Measurements from ENCODE around the gene CMC2.
A peak's percentile ranks its signal among the peaks of the same experiment; 100 is the strongest.

The CMC2 gene

DNA sequence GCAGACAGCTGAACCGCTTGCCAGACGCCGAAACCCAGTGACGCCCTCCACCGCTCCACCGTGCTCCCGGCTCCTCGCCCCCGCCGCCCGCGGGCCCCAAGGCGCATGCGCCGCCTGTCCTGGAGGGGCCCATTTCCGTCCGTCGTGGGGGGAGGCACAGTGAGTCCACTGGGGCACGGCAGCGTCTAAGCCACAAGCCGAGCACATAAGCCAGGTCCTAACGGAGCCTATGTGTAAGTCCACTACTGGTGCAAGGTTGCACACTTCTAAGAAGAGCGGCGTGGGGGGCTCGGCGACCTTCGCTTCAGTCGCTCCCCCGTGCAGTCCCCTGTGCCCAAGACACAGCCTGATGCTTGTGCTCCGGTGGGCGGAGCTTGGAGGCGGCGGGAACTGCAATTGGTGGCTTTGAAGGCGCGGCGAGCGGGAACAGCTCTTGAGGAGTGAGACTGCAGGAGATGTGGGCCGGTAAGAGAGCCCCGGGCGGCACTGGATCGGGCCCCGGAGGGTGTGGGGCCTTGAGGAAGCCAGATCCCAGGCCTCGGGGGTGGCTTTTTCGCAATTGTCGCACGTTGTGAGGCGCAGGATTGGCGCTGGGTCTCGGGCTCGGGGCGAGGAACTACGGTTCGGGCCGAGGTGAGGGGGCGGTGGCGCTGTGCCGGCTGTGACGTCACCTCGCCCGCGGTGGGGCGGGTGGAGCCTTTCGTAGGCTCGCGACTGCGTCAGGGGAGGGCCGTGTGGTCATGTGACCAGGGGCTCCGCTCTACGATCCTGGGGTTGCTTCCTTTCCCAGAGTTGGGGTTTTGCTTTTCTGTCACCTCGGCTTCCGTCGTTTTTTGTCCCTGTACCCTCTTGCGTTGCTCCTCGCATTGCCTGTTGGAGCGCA is at the start of gene CMC2, which contains the start of gene CENPN:
TSS of gene CMC2 (minus strand) at position 73 of the 883 bp plus-strand sequence. CDS start 9,491 bp downstream, outside the sequence.
TSS of gene CENPN (plus strand) at position 402 of the 883 bp plus-strand sequence. CDS start 4,726 bp downstream, outside the sequence.
- peak; percentile 94 to 96 for DNase-seq (ENCODE audit: low read depth in 2 of 2)

DNA sequence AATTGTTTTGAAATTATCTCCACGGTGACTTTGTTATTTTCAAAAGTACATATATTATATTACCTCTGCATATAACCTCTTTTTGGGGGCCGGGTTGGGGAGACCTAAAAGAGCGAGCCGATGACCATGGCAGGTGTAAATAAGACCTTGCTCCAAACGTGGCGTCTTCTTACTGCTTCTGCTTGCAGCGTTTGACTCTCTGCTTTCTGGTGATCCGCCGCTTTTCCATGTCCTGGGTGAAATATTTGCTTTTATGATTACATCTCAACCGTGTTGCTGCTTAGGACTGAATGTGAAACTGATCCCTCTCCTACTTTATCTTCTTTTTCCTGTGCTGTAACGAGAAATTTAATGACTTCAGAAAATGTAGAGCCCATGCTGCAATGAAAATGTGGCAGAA is 47.1 kb upstream of the CMC2 start:
- DNase-seq (ENCODE audit: low read depth in 2 of 2), result no peak

DNA sequence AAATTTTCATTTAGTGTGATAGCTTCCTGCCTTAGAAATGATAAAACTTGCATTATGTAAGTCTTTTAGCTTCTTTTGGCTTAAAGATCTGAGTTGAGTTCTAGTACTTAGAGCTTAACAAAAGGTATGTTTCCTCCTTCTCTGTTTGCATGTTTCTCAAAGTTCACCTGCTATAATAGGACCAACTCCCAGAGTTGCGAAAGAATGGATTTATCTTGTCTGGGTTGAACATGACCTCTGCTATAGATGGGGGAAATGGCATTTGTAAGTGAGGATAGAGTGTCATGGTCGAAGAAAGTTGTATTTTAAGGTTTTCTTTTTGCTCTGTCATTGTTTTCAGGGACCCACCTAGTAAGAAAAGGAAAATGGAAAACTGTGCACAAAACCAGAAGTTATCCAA is 36.1 kb upstream of the CMC2 start:
- DNase-seq (ENCODE audit: low read depth in 2 of 2), result no peak

DNA sequence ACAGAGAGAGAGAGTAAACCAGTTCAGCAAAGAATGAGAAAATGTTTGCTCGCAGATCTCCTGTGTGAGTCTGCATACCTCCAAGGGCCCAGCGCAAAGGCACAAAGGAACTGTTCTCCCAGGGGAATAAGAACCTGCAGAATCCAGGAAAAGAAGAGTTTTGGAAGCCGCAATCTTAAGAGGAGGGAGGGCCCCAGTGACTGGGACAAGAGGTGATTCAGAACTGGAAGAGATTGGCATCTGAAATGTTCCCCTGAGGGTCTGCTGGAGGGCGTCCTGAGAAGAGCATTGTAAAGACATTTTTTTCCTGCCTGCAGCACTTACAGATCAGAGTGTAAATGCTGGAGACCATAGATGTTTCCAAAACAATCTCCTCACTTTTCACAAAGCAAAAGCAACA is 35.0 kb upstream of the CMC2 start:
- no peak for DNase-seq (ENCODE audit: low read depth in 2 of 2)

DNA sequence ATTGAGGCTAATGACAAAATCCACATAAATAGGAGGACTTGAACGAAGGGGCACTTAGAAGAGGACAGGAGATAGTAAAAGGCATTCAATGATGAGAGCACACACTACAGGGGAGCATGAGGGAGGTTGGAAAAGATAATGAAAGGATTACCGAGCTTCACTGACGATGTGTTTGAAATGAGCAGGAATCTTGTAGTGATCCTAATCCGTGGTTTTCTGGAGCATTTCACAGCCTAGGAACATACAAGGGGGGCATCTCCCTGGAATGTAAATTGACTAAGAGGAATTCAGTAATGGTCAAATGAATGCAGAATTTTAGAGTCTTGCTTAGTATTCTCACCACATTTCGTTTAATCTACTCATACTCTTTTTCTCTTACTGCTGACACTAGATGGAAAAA is 34.2 kb upstream of the CMC2 start:
- no peak for DNase-seq (ENCODE audit: low read depth in 2 of 2)

DNA sequence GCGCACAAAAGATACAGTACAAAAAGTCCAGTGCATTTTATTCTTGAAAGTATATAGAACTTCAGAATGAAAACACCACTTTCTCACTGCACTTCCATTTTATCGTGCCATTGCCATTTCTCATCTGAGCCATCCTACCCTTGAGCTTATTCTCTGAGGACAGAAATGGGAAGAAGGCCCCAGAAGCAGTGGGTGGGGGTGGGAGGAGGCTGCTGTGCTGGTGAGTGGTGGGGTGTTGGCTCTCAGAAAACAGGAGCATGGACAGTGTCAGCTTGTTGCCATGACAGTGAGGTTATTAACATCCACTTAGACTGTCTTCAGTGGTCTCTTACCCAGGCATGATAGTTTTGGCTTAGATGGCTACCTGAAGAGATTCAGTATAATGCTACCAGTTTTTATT is 33.4 kb upstream of the CMC2 start:
- no peak for DNase-seq (ENCODE audit: low read depth in 2 of 2)

DNA sequence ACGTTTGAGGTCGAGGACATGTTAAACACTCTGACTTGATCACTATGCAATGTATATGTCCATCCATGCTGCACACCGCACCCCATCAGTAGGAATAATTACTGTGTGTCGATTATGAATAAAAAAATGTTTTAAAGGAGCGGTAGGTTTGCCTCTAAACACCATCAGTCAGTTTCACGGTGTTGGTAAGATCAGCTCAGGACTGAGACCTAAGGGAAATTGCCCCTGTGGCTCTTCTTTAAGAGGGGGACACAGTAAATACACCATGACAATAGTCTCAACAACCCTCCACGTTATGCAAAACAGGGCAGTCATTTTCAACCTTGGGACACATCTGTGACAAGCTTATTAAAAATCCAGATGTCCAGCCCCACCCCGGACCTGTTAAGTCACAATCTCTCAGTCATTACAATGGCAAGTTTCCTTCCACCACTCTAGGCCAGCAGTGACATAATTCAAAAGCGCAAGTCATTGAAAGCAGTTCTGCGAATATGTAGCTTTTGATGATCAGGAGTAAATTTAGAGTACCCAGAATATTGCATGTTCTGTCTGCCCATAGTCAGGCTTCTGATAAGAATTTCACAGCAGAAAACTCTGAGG is 30.2 kb upstream of the CMC2 start:
- DNase-seq (ENCODE audit: low read depth in 2 of 2), result no peak

DNA sequence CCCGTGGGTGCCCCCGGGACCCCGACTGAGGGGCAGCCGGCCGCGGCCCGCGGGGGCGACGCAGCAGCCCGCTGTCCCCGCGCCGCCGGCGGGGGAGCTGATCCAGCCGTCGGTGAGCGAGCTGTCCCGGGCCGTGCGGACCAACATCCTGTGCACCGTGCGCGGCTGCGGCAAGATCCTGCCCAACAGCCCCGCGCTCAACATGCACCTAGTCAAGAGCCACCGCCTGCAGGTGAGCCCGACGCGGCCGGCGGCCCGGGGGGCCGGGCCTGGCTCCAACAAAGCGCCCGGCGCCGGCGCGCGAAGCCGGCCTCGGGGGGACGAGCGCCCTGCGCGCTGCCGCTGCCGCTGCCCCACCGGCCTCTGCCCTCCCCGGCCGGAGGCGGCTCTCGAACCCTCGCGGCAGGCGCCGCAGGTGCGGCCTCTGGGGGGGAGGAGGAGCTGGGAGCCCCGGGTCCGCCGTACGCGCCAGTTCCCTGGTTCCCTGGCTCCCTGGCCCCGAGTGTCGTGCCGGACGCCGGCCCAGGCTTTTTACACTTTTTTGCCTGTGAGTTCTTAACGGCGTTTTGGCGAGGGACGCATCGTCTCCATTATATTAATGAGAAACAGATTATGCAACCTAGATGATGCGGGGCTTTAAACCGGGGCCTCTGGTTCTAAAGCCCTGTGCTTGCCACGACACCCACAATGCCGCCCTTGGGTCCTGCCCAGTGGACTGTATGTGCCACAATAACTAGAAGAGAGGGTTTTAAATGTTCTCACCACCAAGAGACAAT is 29.5 kb upstream of the CMC2 start:
- DNase-seq (ENCODE audit: low read depth in 2 of 2), result no peak

DNA sequence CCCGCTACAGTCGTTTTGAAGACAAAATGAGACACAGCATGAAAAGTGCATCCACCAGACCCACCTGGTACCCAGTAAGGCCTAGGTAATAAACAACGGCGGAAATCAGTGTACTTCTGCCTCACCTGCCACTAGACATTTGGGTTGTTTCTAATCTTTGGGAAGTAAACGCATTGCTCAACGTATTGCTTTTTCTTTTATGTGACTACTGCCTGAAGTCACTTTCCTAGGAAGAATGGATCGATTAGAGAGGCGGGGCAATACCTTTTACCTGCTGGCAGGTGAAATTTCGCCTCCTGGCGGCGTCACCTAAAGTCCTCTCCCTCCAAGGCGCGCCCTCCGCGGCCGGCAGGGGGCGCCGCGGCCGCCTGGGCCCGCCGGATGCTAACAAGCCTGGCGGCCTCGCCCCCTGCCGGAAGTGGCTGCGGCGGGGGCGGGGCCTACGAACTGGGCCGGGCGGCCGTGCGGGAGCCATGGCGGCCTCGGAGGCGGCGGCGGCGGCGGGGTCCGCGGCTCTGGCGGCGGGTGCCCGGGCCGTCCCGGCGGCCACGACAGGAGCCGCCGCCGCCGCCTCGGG is 28.8 kb upstream of the CMC2 start, which contains the start of gene ATMIN:
TSS of gene ATMIN (plus strand) at position 445 of the 577 bp plus-strand sequence. CDS start at position 474, 29 bp downstream.
- peak; percentile 73 to 74 for DNase-seq (ENCODE audit: low read depth in 2 of 2)

DNA sequence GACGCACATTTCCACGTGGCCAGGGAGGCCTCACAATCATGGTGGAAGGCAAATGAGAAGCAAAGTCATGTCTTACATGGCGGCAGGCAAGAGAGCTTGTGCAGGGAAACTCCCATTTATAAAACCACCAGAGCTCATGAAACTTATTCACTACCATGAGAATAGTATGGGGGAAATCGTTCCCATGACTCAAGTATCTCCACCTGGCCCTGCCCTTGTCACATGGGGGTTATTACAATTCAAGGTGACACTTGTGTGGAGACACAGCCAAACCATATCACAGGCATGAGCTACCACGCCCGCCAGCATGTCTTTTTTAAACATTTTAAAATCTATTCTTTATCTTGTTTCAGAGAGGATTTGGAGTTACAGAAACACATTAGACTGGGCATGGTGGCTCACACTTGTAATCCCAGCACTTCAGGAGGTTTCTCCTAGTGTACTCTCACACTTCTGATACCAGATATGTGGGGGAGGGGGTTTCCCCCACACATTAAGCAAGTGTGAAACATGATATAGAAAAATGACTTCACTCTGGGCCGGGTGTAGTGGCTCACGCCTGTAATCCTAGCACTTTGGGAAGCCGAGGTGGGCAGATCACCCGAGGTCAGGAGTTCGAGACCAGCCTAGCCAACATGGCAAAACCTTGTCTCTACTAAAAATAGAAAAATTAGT is 23.4 kb upstream of the CMC2 start:
- no peak for DNase-seq (ENCODE audit: low read depth in 2 of 2)

DNA sequence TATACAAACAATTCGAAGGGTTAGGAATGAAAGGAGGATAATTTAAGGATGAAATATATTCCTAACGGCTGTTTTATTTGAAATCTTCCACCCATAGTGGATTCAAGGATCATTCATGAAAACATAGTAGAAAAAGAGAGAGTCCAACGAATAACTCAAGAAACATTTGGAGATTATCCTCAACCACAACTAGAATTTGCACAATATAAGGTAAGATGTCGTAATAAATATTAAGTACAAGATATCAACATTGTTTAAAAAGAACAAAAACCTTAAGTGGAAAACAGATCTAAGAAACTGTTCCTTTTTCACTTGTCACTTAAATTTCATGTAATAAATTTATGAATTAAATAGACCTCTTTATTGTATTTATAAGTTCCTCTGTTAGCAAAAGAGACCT is 19.7 kb upstream of the CMC2 start:
- no peak for DNase-seq (ENCODE audit: low read depth in 2 of 2)

DNA sequence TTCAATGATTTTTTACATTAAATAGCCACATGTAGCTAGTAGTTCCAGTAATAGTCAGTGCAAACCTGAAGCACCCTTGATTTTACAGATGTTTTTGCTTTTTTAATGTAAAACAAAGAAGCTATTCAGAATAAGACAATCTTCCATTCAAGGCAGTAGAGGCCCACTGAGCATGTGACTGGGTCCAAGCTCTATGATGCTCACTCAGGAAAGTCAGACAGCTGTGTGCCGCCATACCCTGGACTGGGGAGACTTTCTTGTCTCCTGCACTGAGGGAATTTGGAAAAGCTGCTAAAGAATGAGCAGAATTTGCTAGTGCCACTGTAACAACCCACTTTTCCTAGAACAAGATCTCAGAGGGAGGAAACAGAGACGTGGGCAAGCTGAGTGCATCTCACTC is 11.8 kb upstream of the CMC2 start:
- DNase-seq (ENCODE audit: low read depth in 2 of 2), result no peak

DNA sequence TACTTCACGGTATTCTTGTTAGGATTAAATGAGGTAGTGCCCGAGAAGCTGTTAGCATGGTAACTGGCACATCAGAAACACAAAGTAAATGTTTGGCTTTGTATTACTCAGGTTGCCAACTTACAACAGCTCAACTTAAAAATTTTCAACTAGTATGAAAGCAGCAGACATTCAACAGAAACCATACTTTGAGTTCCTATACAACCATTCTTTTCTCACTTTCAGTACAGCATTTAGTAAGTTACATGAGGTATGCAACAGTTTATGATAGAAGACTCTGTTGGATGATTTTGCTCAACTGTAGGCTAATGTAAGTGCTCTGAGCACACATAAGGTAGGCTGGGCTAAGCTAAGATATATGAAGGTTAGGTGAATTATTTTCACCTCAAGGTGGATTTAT is 8.0 kb upstream of the CMC2 start:
- DNase-seq (ENCODE audit: low read depth in 2 of 2), result no peak

DNA sequence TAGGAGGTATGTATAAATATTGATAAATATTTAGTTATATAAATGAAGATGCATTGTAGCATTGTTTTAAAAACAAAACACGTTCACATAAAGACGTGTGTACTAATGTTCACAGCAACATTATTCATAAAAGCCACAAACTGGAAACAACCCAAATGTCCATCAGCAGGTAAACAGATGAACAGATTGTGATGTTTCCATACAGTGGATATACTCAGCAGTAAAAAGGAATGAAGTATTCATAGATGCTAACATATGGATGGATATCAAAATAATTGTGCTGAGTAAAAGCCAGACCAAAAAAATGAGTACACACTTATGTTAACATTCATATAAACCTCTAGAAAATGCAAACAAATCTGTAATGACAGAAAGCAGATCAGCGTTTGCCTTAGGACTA is 6.3 kb upstream of the CMC2 start:
- no peak for DNase-seq (ENCODE audit: low read depth in 2 of 2)

DNA sequence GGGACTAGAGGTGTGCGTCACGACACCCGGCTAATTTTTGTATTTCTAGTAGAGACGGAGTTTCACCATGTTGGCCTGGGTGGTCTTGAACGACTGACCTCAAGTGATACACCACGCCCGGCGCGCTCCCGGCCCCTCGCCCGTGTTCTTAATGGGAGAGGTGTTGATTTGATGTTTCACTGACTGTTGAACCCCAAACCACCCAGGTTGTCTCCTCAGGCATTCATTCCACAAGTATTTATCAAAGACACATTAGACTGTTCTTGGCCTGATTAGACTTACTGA is 1.8 kb upstream of the CMC2 start:
- DNase-seq (ENCODE audit: low read depth in 2 of 2), result no peak

DNA sequence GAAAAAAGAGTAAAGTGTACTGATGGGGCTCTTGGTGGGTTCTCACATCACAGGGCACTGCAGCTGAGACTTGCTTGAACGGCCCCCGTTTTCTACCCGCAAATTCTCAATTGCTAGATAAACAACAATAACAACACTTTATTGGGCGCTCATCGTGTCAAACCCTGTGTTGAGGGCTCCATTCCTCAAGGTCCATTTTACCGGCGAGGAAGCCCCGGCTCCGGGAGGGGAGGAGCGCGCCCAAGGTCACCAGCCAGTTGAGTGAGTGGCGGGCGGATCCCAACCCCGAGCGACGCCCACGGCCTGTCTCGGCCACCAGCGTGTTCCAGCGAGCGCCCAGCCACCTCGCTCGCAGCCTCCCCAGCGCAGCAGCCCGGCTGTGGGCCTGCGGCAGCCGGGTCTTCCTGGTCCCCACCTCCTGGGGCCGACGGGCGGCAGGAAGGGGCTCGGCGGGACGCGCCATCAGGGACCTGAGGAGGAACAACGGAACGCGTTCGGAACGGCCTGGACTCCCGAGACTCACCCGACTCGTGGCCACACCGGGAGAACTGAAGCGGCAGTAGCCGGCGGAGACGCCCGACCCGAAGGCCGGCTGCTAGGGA is 373 bp downstream of the CMC2 start:
- peak; percentile 38 to 42 for DNase-seq (ENCODE audit: low read depth in 2 of 2)

DNA sequence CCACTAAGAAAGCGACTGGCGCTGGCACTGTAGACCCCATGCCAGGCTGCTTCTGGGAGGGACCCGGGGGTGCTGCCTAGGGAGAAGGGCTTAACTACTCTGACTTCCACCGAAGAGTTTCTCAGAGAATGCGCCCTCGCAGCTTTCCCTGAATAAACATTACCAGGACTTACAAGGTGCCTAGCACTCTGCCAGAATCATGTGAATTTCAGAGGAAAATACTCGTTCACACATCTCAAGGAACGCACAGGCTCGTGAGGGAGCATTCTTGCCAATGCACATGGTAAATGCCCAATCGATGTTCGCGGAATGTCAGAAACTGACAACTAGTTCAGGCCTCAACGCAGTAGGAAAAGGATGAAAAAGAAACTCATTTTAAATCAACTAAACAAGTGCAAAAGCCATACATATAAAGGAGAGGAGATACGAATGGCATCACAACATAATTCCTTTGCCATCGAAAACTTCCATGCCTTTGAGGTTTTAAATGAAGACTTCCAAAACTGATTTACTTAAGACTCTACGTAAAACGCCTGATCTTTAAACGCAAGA is 999 bp downstream of the CMC2 start:
- DNase-seq (ENCODE audit: low read depth in 2 of 2), result no peak

DNA sequence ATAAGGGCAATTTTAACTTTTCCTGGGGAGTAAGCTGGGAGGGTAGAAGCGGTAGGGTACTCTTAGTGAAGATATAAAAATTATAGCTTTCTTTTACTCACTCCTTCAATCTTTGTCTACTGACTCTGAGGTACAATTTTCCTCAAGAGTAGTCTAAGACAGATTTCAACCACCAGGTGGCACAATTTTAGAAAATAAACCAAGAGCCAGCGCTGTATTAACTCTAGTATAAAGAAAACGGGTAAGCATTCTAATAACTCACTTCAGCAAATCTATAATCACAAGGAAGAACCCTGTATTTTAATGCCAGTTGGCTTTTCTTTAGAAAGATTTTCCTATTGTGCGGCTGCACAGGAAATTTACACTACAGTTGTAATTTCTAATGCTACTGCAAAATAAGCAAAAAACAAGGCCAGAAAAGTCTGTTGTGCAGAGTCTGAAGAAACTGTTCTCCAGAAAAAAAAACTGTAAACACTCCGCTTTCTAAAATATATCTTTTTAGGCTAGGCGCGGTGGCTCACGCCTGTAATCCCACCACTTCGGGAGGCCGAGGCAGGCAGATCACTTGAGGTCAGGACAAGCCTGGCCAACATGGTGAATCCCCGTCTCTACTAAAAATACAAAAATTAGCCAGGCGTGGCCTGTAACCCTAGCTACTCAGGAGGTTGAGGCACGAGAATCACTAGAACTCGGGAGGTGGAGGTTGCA is 1.9 kb downstream of the CMC2 start:
- no peak for DNase-seq (ENCODE audit: low read depth in 2 of 2)

DNA sequence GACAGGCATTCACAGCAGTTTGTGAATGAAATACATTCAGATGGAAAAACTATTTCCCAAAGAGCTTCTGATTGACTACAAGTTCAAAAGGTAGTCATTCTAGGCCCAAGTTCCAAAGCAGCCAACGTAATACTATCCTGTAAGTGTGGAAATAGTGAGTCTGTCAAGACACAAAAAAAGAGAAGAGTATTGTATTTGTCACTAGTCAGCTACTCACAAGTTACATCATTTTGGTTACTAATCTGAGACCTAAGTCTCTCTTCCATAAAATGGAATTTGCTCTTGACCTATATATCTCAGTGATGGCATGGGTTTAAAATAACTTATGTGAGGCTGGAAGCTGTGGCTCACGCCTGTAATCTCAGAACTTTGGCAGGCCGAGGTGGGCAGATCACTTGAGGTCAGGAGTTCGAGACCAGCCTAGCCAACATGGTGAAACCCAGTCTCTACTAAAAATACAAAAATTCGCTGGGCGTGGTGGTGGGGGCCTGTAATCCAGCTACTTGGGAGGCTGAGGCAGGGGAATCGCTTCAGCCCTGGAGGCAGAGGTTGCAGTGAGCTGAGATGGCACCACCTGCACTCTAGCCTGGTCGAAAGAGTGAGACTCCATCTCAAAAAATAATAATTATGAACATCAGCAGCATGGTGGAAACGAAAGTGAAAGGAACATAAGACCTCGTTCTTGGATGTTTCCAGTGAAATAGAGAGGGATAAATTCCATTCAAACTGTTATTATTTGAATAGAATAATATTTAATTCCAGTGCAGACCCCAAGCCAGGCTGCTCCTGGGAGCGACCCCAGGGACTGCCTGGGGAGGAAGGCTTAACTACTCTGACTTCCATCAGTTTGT is 2.9 kb downstream of the CMC2 start:
- DNase-seq (ENCODE audit: low read depth in 2 of 2), result no peak
